MM.1S (cell line): Measurements from ENCODE around the gene FAM3B.

Experiments
- DNase-seq: peaks from one replicate; pipeline ENCODE4 v3.0.0-alpha.2; 2015
- H2AFZ ChIP-seq: fragments of 300-600 bp; sonication (generic); 2 replicates; pipeline ENCODE4 v1.6.0; 2016; ENCODE audit warnings: antibody characterized with exemption, low read length
- H3F3A ChIP-seq: fragments of 300-600 bp; sonication (generic); 2 replicates; pipeline ENCODE4 v1.6.1; 2016; ENCODE audit warnings: mild to moderate bottlenecking, antibody characterized with exemption, low read length, moderate library complexity, mixed read lengths; ENCODE audit not compliant: insufficient read depth
- H3K27ac ChIP-seq: fragments of 300-600 bp; sonication (generic); 2 replicates; pipeline ENCODE4 v1.5.1; 2016; ENCODE audit warnings: mild to moderate bottlenecking, low read length
- H3K27me3 ChIP-seq: fragments of 300-600 bp; sonication (generic); replicated peaks from 2 replicates; pipeline ENCODE4 v1.6.0; 2016; ENCODE audit warnings: low read length; ENCODE audit not compliant: insufficient read depth
- H3K36me3 ChIP-seq: fragments of 300-600 bp; sonication (generic); replicated peaks from 2 replicates; pipeline ENCODE4 v1.6.1; 2016; ENCODE audit warnings: mild to moderate bottlenecking, low read length, mixed read lengths; ENCODE audit not compliant: insufficient read depth
- H3K4me1 ChIP-seq: fragments of 300-600 bp; sonication (generic); 2 replicates; pipeline ENCODE4 v1.6.1; 2016; ENCODE audit warnings: low read length, mixed read lengths
- H3K4me2 ChIP-seq: fragments of 300-600 bp; sonication (generic); 2 replicates; pipeline ENCODE4 v1.6.0; 2016; ENCODE audit warnings: low read depth, low read length
- H3K4me3 ChIP-seq: fragments of 300-600 bp; sonication (generic); 2 replicates; pipeline ENCODE4 v1.5.1; 2016; ENCODE audit warnings: low read length, mixed read lengths
- H3K79me2 ChIP-seq: fragments of 300-600 bp; sonication (generic); 2 replicates; pipeline ENCODE4 v1.6.1; 2016; ENCODE audit warnings: mixed run types, low read length, mixed read lengths
- H3K9ac ChIP-seq: fragments of 300-600 bp; sonication (generic); 2 replicates; pipeline ENCODE4 v1.6.1; 2016; ENCODE audit warnings: low read length, mixed read lengths
- H3K9me2 ChIP-seq: fragments of 300-600 bp; sonication (generic); replicated peaks from 2 replicates; pipeline ENCODE4 v1.6.1; 2016; ENCODE audit warnings: mild to moderate bottlenecking, low read length, mixed read lengths; ENCODE audit not compliant: insufficient read depth
- H3K9me3 ChIP-seq: fragments of 300-600 bp; sonication (generic); replicated peaks from 2 replicates; pipeline ENCODE4 v1.6.1; 2016; ENCODE audit warnings: mild to moderate bottlenecking, low read length, mixed read lengths; ENCODE audit not compliant: insufficient read depth
- H4K20me1 ChIP-seq: fragments of 300-600 bp; sonication (generic); 2 replicates; pipeline ENCODE4 v1.6.1; 2016; ENCODE audit warnings: mild to moderate bottlenecking, low read length, moderate library complexity, mixed read lengths; ENCODE audit not compliant: insufficient read depth
- CTCF ChIP-seq: fragments of 300-600 bp; sonication (generic); IDR thresholded peaks from 2 replicates; pipeline ENCODE4 v1.5.1; 2016; ENCODE audit warnings: antibody characterized with exemption, low read length, mixed read lengths
- EZH2 ChIP-seq: fragments of 300-600 bp; sonication (generic); optimal IDR thresholded peaks from 2 replicates; pipeline ENCODE3; 2017; ENCODE audit warnings: low read depth, mild to moderate bottlenecking, antibody characterized with exemption, low read length, mixed read lengths
- EZH2phosphoT487 ChIP-seq: fragments of 300-600 bp; sonication (generic); IDR thresholded peaks from 2 replicates; pipeline ENCODE4 v1.6.1; 2018; ENCODE audit warnings: antibody characterized with exemption, low read length

The FAM3B gene

GRCh38 chr21:41327753-41328152 lies 11.2 kb downstream of the FAM3B start:
- Histone ChIP-seq H3K27ac (no peak overlapping the region), H3K4me3 (no peak overlapping the region), H3K36me3 (no peaks in the 10 kb centered on the region), H2AFZ (no peak overlapping the region), H3K4me1 (no peaks in the 10 kb centered on the region), H3K9me2 (no peaks in the 10 kb centered on the region), H3K27me3 (no peaks in the 10 kb centered on the region), H3K79me2 (no peaks in the 10 kb centered on the region), H3F3A (no peaks in the 10 kb centered on the region), H4K20me1 (no peaks in the 10 kb centered on the region), H3K4me2 (no peak overlapping the region), H3K9ac (no peak overlapping the region), H3K9me3 (no peaks in the 10 kb centered on the region)
- no peak for TF ChIP-seq CTCF
- TF ChIP-seq EZH2: no peak
- no peak for TF ChIP-seq EZH2phosphoT487
- no peak for DNase-seq

- Histone ChIP-seq H3K27ac (no peak overlapping the region), H2AFZ (no peak overlapping the region), H3K27me3 (no peaks in the 10 kb centered on the region), H3K36me3 (no peaks in the 10 kb centered on the region), H3K4me3 (no peak overlapping the region), H3F3A (no peaks in the 10 kb centered on the region), H3K79me2 (no peaks in the 10 kb centered on the region), H3K4me2 (no peak overlapping the region), H3K9ac (no peak overlapping the region), H3K9me3 (no peaks in the 10 kb centered on the region), H3K4me1 (no peaks in the 10 kb centered on the region), H3K9me2 (no peaks in the 10 kb centered on the region), H4K20me1 (no peaks in the 10 kb centered on the region)
- no peak for DNase-seq
- no peak for TF ChIP-seq EZH2
- no peak for TF ChIP-seq CTCF
- TF ChIP-seq EZH2phosphoT487: no peak
These were observed 12.3 kb downstream of the FAM3B start for GRCh38 chr21:41328660-41329607.

- Histone ChIP-seq H3K9me3 (no peaks in the 10 kb centered on the region), H3K27ac (no peak overlapping the region), H4K20me1 (no peaks in the 10 kb centered on the region), H3K79me2 (no peaks in the 10 kb centered on the region), H3K4me3 (no peak overlapping the region), H3K9me2 (no peaks in the 10 kb centered on the region), H3K4me2 (no peak overlapping the region), H3K9ac (no peak overlapping the region), H3K36me3 (no peaks in the 10 kb centered on the region), H2AFZ (no peak overlapping the region), H3K27me3 (no peaks in the 10 kb centered on the region), H3K4me1 (no peaks in the 10 kb centered on the region), H3F3A (no peaks in the 10 kb centered on the region)
- DNase-seq: no peak
- TF ChIP-seq EZH2: no peak
- no peak for TF ChIP-seq CTCF
- no peak for TF ChIP-seq EZH2phosphoT487
These were observed 17.2 kb downstream of the FAM3B start for GRCh38 chr21:41333752-41334151.
